GM23338 (cell line): ENCODE data around the gene CDKN3. TPM values are rescaled to one million over a fixed set of nuclear protein-coding genes. Genes with fewer than 3 reads are reported as not detected.

ENCODE experiments used
- ATAC-seq: fragments of 200-7000 bp; cut with Tn5 transposase; 3 replicates; pipeline ENCODE4 v1.9.1; 2020
- DNase-seq: peaks from one replicate; pipeline ENCODE4 v3.0.0-alpha.2; 2015; ENCODE audit warnings: low spot score
- H2AFZ ChIP-seq: fragments of 200-600 bp; sonication (generic); 2 replicates; pipeline ENCODE4 v1.8.0; 2016; ENCODE audit warnings: antibody characterized with exemption, mild to moderate bottlenecking, moderate library complexity
- H3F3A ChIP-seq: fragments of 200-600 bp; sonication (generic); replicated peaks from 2 replicates; pipeline ENCODE4 v1.8.0; 2017; ENCODE audit warnings: antibody characterized with exemption, mixed run types, low read depth
- H3K27ac ChIP-seq: fragments of 200-600 bp; sonication (generic); 2 replicates; pipeline ENCODE4 v1.6.1; 2016; ENCODE audit warnings: low read depth
- H3K27me3 ChIP-seq: fragments of 200-600 bp; sonication (generic); 2 replicates; pipeline ENCODE4 v1.8.0; 2016; ENCODE audit warnings: mild to moderate bottlenecking, mixed run types, moderate library complexity; ENCODE audit not compliant: insufficient read depth
- H3K36me3 ChIP-seq: fragments of 200-600 bp; sonication (generic); 2 replicates; pipeline ENCODE4 v1.8.0; 2016; ENCODE audit warnings: mild to moderate bottlenecking; ENCODE audit not compliant: insufficient read depth
- H3K4me1 ChIP-seq: fragments of 200-600 bp; sonication (generic); 2 replicates; pipeline ENCODE4 v1.8.0; 2016; ENCODE audit warnings: mild to moderate bottlenecking, moderate library complexity; ENCODE audit not compliant: insufficient read depth
- H3K4me2 ChIP-seq: fragments of 200-600 bp; sonication (generic); 2 replicates; pipeline ENCODE4 v1.7.1; 2017; ENCODE audit warnings: mixed run types
- H3K4me3 ChIP-seq: fragments of 200-600 bp; sonication (generic); 2 replicates; pipeline ENCODE4 v1.6.1; 2016; ENCODE audit warnings: mixed run types
- H3K79me2 ChIP-seq: fragments of 200-600 bp; sonication (generic); replicated peaks from 2 replicates; pipeline ENCODE4 v1.8.0; 2017; ENCODE audit warnings: mild to moderate bottlenecking; ENCODE audit not compliant: insufficient read depth
- H3K9me2 ChIP-seq: fragments of 200-600 bp; sonication (generic); 2 replicates; pipeline ENCODE4 v1.8.0; 2017; ENCODE audit not compliant: insufficient read depth
- H4K20me1 ChIP-seq: fragments of 200-600 bp; sonication (generic); replicated peaks from 2 replicates; pipeline ENCODE4 v1.8.0; 2017; ENCODE audit warnings: mild to moderate bottlenecking; ENCODE audit not compliant: insufficient read depth
- H3K27ac Mint-ChIP-seq: 2 replicates; pipeline ENCODE4 v1.8.0; 2020; ENCODE audit warnings: inconsistent platforms, mild to moderate bottlenecking, moderate library complexity, mixed read lengths
- H3K27me3 Mint-ChIP-seq: 3 replicates; pipeline ENCODE4 v1.8.0; 2022; ENCODE audit warnings: low read depth, mild to moderate bottlenecking, moderate library complexity, mixed read lengths, inconsistent platforms; ENCODE audit not compliant: insufficient read depth, poor library complexity
- H3K36me3 Mint-ChIP-seq: 3 replicates; pipeline ENCODE4 v1.8.0; 2021; ENCODE audit warnings: low read depth, mild to moderate bottlenecking, inconsistent platforms, moderate library complexity, mixed read lengths
- H3K4me1 Mint-ChIP-seq: 3 replicates; pipeline ENCODE4 v1.8.0; 2020; ENCODE audit warnings: mild to moderate bottlenecking, inconsistent platforms, mixed read lengths
- H3K4me3 Mint-ChIP-seq: 3 replicates; pipeline ENCODE4 v1.8.0; 2021; ENCODE audit warnings: moderate library complexity, mild to moderate bottlenecking, inconsistent platforms, mixed read lengths
- H3K9me3 Mint-ChIP-seq: 3 replicates; pipeline ENCODE4 v1.8.0; 2020; ENCODE audit warnings: moderate library complexity, mild to moderate bottlenecking, inconsistent platforms, mixed read lengths
- CTCF ChIP-seq, 2 experiments: fragments of 200-600 bp in 1 of 2; sonication (generic) in 1 of 2; conservative IDR thresholded peaks; 2 replicates each; pipeline versions ENCODE4 v1.5.1 to v1.6.1; 2016 to 2017; ENCODE audit warnings: antibody characterized with exemption in 2 of 2, low read depth in 2 of 2, mild to moderate bottlenecking in 2 of 2, moderate library complexity in 1 of 2
- EZH2 ChIP-seq: fragments of 200-600 bp; sonication (generic); IDR thresholded peaks from one replicate; pipeline ENCODE4 v1.8.0; 2017; ENCODE audit warnings: antibody characterized with exemption, mild to moderate bottlenecking, low read depth; ENCODE audit not compliant: unreplicated experiment
- JUNB ChIP-seq: IDR thresholded peaks from one replicate; pipeline ENCODE4 v1.6.1; 2016; ENCODE audit warnings: antibody characterized with exemption; ENCODE audit not compliant: unreplicated experiment
- NANOG ChIP-seq: IDR thresholded peaks from 2 replicates; pipeline ENCODE4 v1.6.1; 2016; ENCODE audit warnings: antibody characterized with exemption, borderline replicate concordance
- POLR2AphosphoS5 ChIP-seq: IDR thresholded peaks from 2 replicates; pipeline ENCODE4 v1.6.1; 2016; ENCODE audit warnings: antibody characterized with exemption, low read depth
- REST ChIP-seq: IDR thresholded peaks from one replicate; pipeline ENCODE4 v1.6.1; 2018; ENCODE audit warnings: antibody characterized with exemption; ENCODE audit not compliant: unreplicated experiment
- STAT1 ChIP-seq: IDR thresholded peaks from one replicate; pipeline ENCODE4 v1.6.1; 2016; ENCODE audit warnings: antibody characterized with exemption; ENCODE audit not compliant: unreplicated experiment
- ZNF114 ChIP-seq: fragments of 250-450 bp; sonication (Bioruptor Pico); IDR thresholded peaks from 2 replicates; pipeline ENCODE4 v1.5.0; 2020; ENCODE audit warnings: mild to moderate bottlenecking, moderate library complexity
- ZNF462 ChIP-seq: fragments of 250-450 bp; sonication (Bioruptor Pico); IDR thresholded peaks from 2 replicates; pipeline ENCODE4 v1.5.0; 2020; ENCODE audit warnings: mild to moderate bottlenecking, moderate library complexity
- polyA plus RNA-seq: library from polyadenylated mRNA; unstranded; fragments of >200 nt; fragmentation: Nextera tagmentation; extraction: Ambion mirVana; gene quantifications from 2 replicates; pipeline ENCODE4 v1.2.1, GENCODE V29; 2016
- total RNA-seq: library from RNA; depleted of rRNA; stranded (reverse); fragments of >200 nt; shearing (Covaris generic); gene quantifications from 2 replicates; pipeline ENCODE4 v1.2.3, GENCODE V29; 2014

The CDKN3 gene
- total and polyA plus RNA-seq, 2 experiments from 2014 or later, result 36.3 to 97.4 TPM

- Mint-ChIP-seq H3K4me3 (no peak overlapping the region), H3K27me3 (no peaks in the 10 kb centered on the region), H3K36me3 (no peaks in the 10 kb centered on the region), H3K27ac (no peak overlapping the region; the same call in 1 of the 2 replicates), H3K9me3 (no peaks in the 10 kb centered on the region), H3K4me1 (peaks cover 2% of the 10 kb centered on the region; the same call in 2 of the 3 replicates)
- no peaks in the 10 kb centered on the region for H3F3A ChIP-seq
- H3K4me1 ChIP-seq, result no peaks in the 10 kb centered on the region
- H4K20me1 ChIP-seq, result no peaks in the 10 kb centered on the region
- no peaks in the 10 kb centered on the region for H3K27me3 ChIP-seq
- H3K79me2 ChIP-seq, result no peaks in the 10 kb centered on the region
- H3K4me2 ChIP-seq, result no peak overlapping the region
- no peak overlapping the region for H3K4me3 ChIP-seq
- TF ChIP-seq ZNF462 (CRISPR knock-in tag) (no peak), JUNB (no peak), STAT1 (no peak), EZH2 (no peak), POLR2AphosphoS5 (no peak), ZNF114 (CRISPR knock-in tag) (no peak)
- 0 out of 2 replicates have a peak, but pooled peaks cover 6% of the 10 kb centered on the region for H3K9me2 ChIP-seq
- no peaks in the 10 kb centered on the region for H3K36me3 ChIP-seq
- no peak overlapping the region for H3K27ac ChIP-seq
- H2AFZ ChIP-seq, result peak overlapping the region; percentile 86; the same call in 1 of the 2 replicates
- ATAC-seq (no peak), DNase-seq (no peak)
Observed at GRCh38 chr14:54451121-54451601, 54.4 kb downstream of the CDKN3 start.

- Mint-ChIP-seq H3K4me1 (peaks cover 2% of the 10 kb centered on the region; the same call in 1 of the 3 replicates), H3K27ac (no peak overlapping the region), H3K36me3 (no peaks in the 10 kb centered on the region), H3K27me3 (no peaks in the 10 kb centered on the region), H3K9me3 (no peaks in the 10 kb centered on the region), H3K4me3 (no peak overlapping the region)
- Histone ChIP-seq H3K27me3 (no peaks in the 10 kb centered on the region), H3F3A (no peaks in the 10 kb centered on the region), H3K27ac (no peak overlapping the region), H3K36me3 (no peaks in the 10 kb centered on the region), H3K4me1 (no peaks in the 10 kb centered on the region), H3K9me2 (0 out of 2 replicates have a peak, but pooled peaks cover 6% of the 10 kb centered on the region), H3K4me2 (no peak overlapping the region), H2AFZ (no peak overlapping the region), H3K79me2 (no peaks in the 10 kb centered on the region), H3K4me3 (no peak overlapping the region), H4K20me1 (no peaks in the 10 kb centered on the region)
- DNase-seq (no peak), ATAC-seq (no peak)
- TF ChIP-seq REST (no peak), NANOG (no peak), STAT1 (no peak), CTCF (conservative IDR thresholded peaks at IDR 0.05; ENCODE audit: low read depth in 2 of 2) (no peak)
Observed at GRCh38 chr14:54451961-54452360, 55.2 kb downstream of the CDKN3 start.
